ENCODE data around the gene SMARCA1.

The SMARCA1 gene

GRCh38 chrX:129545408-129545807, 22.1 kb upstream of the SMARCA1 start:
- Mint-ChIP-seq H3K4me3 (no peak overlapping the region), H3K36me3 (ENCODE audit: insufficient read depth) (no peaks in the 10 kb centered on the region), H3K9me3 (no peaks in the 10 kb centered on the region), H3K27me3 (no peaks in the 10 kb centered on the region), H3K27ac (no peak overlapping the region), H3K4me1 (ENCODE audit: low read depth in 2 of 2) (no peaks in the 10 kb centered on the region)
- DNase-seq: no peak
- ATAC-seq (replicated peaks): no peak

GRCh38 chrX:129544780-129545179, 21.5 kb upstream of the SMARCA1 start:
- Mint-ChIP-seq H3K27ac (no peak overlapping the region), H3K9me3 (no peaks in the 10 kb centered on the region), H3K36me3 (ENCODE audit: insufficient read depth) (no peaks in the 10 kb centered on the region), H3K4me1 (ENCODE audit: low read depth in 2 of 2) (no peaks in the 10 kb centered on the region), H3K4me3 (no peak overlapping the region), H3K27me3 (peaks cover 1 to 3% of the 10 kb centered on the region in 2 donors)
- no peak for DNase-seq
- ATAC-seq (replicated peaks): no peak

GRCh38 chrX:129540722-129541184, 17.5 kb upstream of the SMARCA1 start:
- no peak for ATAC-seq (replicated peaks)
- Mint-ChIP-seq H3K4me1 (ENCODE audit: low read depth in 2 of 2) (peaks cover 0 to 3% of the 10 kb centered on the region in 2 donors), H3K9me3 (no peaks in the 10 kb centered on the region), H3K27me3 (peaks cover 11 to 14% of the 10 kb centered on the region in 2 donors), H3K27ac (no peak overlapping the region), H3K36me3 (ENCODE audit: insufficient read depth) (no peaks in the 10 kb centered on the region), H3K4me3 (peak overlapping the region; percentile 61 to 67)
- no peak for DNase-seq

GRCh38 chrX:129540068-129540653, 16.9 kb upstream of the SMARCA1 start, which contains the start of gene OCRL:
OCRL (plus strand) TSS chrX:129540259; CDS start chrX:129540440, 181 bp downstream.
- peak; percentile 60 for ATAC-seq (replicated peaks)
- Mint-ChIP-seq H3K27ac (peak within 1 kb of the TSS; percentile 16 to 51), H3K27me3 (peaks cover 11 to 14% of the 10 kb centered on the region in 2 donors), H3K9me3 (no peaks in the 10 kb centered on the region), H3K36me3 (ENCODE audit: insufficient read depth) (no peaks in the 10 kb centered on the region), H3K4me1 (ENCODE audit: low read depth in 2 of 2) (peaks cover 0 to 3% of the 10 kb centered on the region in 2 donors), H3K4me3 (peak within 1 kb of the TSS; percentile 61 to 67)
- DNase-seq: peak; percentile 11 to 19 (median 17)

- no peak overlapping the region for H3K27ac Mint-ChIP-seq
- ATAC-seq (replicated peaks) (no peak), DNase-seq (no peak)
- no peaks in the 10 kb centered on the region for H3K36me3 Mint-ChIP-seq (ENCODE audit: insufficient read depth)
- H3K4me1 Mint-ChIP-seq (ENCODE audit: low read depth in 2 of 2): peaks cover 0 to 3% of the 10 kb centered on the region in 2 donors
- H3K4me3 Mint-ChIP-seq: no peak overlapping the region
- peaks cover 10 to 14% of the 10 kb centered on the region in 2 donors for H3K27me3 Mint-ChIP-seq
- H3K9me3 Mint-ChIP-seq: no peaks in the 10 kb centered on the region
Measured at GRCh38 chrX:129534816-129535578, 11.7 kb upstream of the SMARCA1 start.

GRCh38 chrX:129531132-129531531, 7.8 kb upstream of the SMARCA1 start:
- ATAC-seq (replicated peaks): no peak
- Mint-ChIP-seq H3K27me3 (no peaks in the 10 kb centered on the region), H3K36me3 (ENCODE audit: insufficient read depth) (no peaks in the 10 kb centered on the region), H3K4me3 (no peak overlapping the region), H3K27ac (no peak overlapping the region), H3K4me1 (ENCODE audit: low read depth in 2 of 2) (no peaks in the 10 kb centered on the region), H3K9me3 (no peaks in the 10 kb centered on the region)
- no peak for DNase-seq

- Mint-ChIP-seq H3K27ac (no peak overlapping the region), H3K4me3 (no peak overlapping the region), H3K27me3 (no peaks in the 10 kb centered on the region), H3K9me3 (no peaks in the 10 kb centered on the region), H3K36me3 (ENCODE audit: insufficient read depth) (no peaks in the 10 kb centered on the region), H3K4me1 (ENCODE audit: low read depth in 2 of 2) (no peaks in the 10 kb centered on the region)
- DNase-seq (no peak), ATAC-seq (replicated peaks) (no peak)
Measured at GRCh38 chrX:129530410-129530809, 7.1 kb upstream of the SMARCA1 start.

GRCh38 chrX:129529685-129530281, 6.5 kb upstream of the SMARCA1 start:
- no peaks in the 10 kb centered on the region for H3K9me3 Mint-ChIP-seq
- DNase-seq (no peak), ATAC-seq (replicated peaks) (no peak)
- no peaks in the 10 kb centered on the region for H3K27me3 Mint-ChIP-seq
- H3K4me1 Mint-ChIP-seq (ENCODE audit: low read depth in 2 of 2): no peaks in the 10 kb centered on the region
- H3K36me3 Mint-ChIP-seq (ENCODE audit: insufficient read depth): no peaks in the 10 kb centered on the region
- no peak overlapping the region for H3K4me3 Mint-ChIP-seq
- no peak overlapping the region for H3K27ac Mint-ChIP-seq

GRCh38 chrX:129525896-129526295, 2.6 kb upstream of the SMARCA1 start:
- peaks cover 0 to 6% of the 10 kb centered on the region in 2 donors for H3K27me3 Mint-ChIP-seq
- peaks cover 5 to 9% of the 10 kb centered on the region in 2 donors for H3K4me1 Mint-ChIP-seq (ENCODE audit: low read depth in 2 of 2)
- no peaks in the 10 kb centered on the region for H3K36me3 Mint-ChIP-seq (ENCODE audit: insufficient read depth)
- DNase-seq (no peak), ATAC-seq (replicated peaks) (no peak)
- no peaks in the 10 kb centered on the region for H3K9me3 Mint-ChIP-seq
- no peak overlapping the region for H3K4me3 Mint-ChIP-seq
- no peak overlapping the region for H3K27ac Mint-ChIP-seq

GRCh38 chrX:129525162-129525561, 1.9 kb upstream of the SMARCA1 start:
- no peak overlapping the region for H3K27ac Mint-ChIP-seq
- H3K4me1 Mint-ChIP-seq (ENCODE audit: low read depth in 2 of 2): peaks cover 5 to 9% of the 10 kb centered on the region in 2 donors
- no peak overlapping the region for H3K4me3 Mint-ChIP-seq
- ATAC-seq (replicated peaks): no peak
- no peaks in the 10 kb centered on the region for H3K9me3 Mint-ChIP-seq
- H3K27me3 Mint-ChIP-seq: peaks cover 0 to 11% of the 10 kb centered on the region in 2 donors
- no peaks in the 10 kb centered on the region for H3K36me3 Mint-ChIP-seq (ENCODE audit: insufficient read depth)
- no peak for DNase-seq

GRCh38 chrX:129524250-129524850, 1.1 kb upstream of the SMARCA1 start:
- ATAC-seq (replicated peaks): no peak
- H3K36me3 Mint-ChIP-seq (ENCODE audit: insufficient read depth): no peaks in the 10 kb centered on the region
- no peak for DNase-seq
- no peak overlapping the region for H3K27ac Mint-ChIP-seq
- peak overlapping the region; percentile 83 to 85 for H3K4me3 Mint-ChIP-seq
- peaks cover 5 to 9% of the 10 kb centered on the region in 2 donors for H3K4me1 Mint-ChIP-seq (ENCODE audit: low read depth in 2 of 2)
- H3K9me3 Mint-ChIP-seq: no peaks in the 10 kb centered on the region
- peaks cover 0 to 15% of the 10 kb centered on the region in 2 donors for H3K27me3 Mint-ChIP-seq

- DNase-seq (no peak), ATAC-seq (replicated peaks) (no peak)
Measured at GRCh38 chrX:129522184-129523078, 859 bp downstream of the SMARCA1 start.

More at GRCh38 chrX:129522184-129523078, 859 bp downstream of the SMARCA1 start:
- Mint-ChIP-seq H3K9me3 (no peaks in the 10 kb centered on the region), H3K4me1 (ENCODE audit: low read depth in 2 of 2) (peaks cover 5 to 9% of the 10 kb centered on the region in 2 donors), H3K27me3 (peaks cover 0 to 15% of the 10 kb centered on the region in 2 donors), H3K27ac (no peak overlapping the region), H3K4me3 (peak overlapping the region; percentile 83 to 85), H3K36me3 (ENCODE audit: insufficient read depth) (no peaks in the 10 kb centered on the region)
